ENCODE data around the gene VWA8. TPM values are rescaled to one million over a fixed set of nuclear protein-coding genes. Genes with fewer than 3 reads are reported as not detected.

The VWA8 gene
- total and polyA plus RNA-seq, 2 experiments from 2014 or later = 6.3 to 24.6 TPM

GRCh38 chr13:41970918-41971317, 10.0 kb upstream of the VWA8 start:
- Mint-ChIP-seq H3K27me3 (ENCODE audit: insufficient read depth, low read depth, poor library complexity) (no peaks in the 10 kb centered on the region), H3K9me3 (no peaks in the 10 kb centered on the region), H3K36me3 (ENCODE audit: low read depth) (no peaks in the 10 kb centered on the region), H3K27ac (no peak overlapping the region), H3K4me3 (no peak overlapping the region), H3K4me1 (peaks cover 16% of the 10 kb centered on the region)
- H2AFZ ChIP-seq = peak overlapping the region; percentile 43; the same call in 1 of the 2 replicates
- DNase-seq (ENCODE audit: low spot score) = no peak
- no peak for ATAC-seq
- H3F3A ChIP-seq (replicated peaks; ENCODE audit: low read depth) = no peaks in the 10 kb centered on the region
- no peak for TF ChIP-seq JUNB (IDR thresholded peaks at IDR 0.05; ENCODE audit: unreplicated experiment)
- no peak for TF ChIP-seq EZH2phosphoT487 (IDR thresholded peaks at IDR 0.05; ENCODE audit: unreplicated experiment)
- no peak for TF ChIP-seq CTCF (conservative IDR thresholded peaks at IDR 0.05; ENCODE audit: low read depth in 2 of 2)
- no peak for TF ChIP-seq REST (IDR thresholded peaks at IDR 0.05; ENCODE audit: unreplicated experiment)
- TF ChIP-seq CREB1 (CRISPR knock-in tag; IDR thresholded peaks at IDR 0.05; ENCODE audit: low read depth) = no peak
- TF ChIP-seq ZNF114 (CRISPR knock-in tag; IDR thresholded peaks at IDR 0.05) = no peak
- TF ChIP-seq NANOG (IDR thresholded peaks at IDR 0.05; ENCODE audit: borderline replicate concordance) = no peak
- no peak for TF ChIP-seq EZH2 (IDR thresholded peaks at IDR 0.05; ENCODE audit: low read depth, unreplicated experiment)
- TF ChIP-seq ETS1 (IDR thresholded peaks at IDR 0.05) = no peak
- no peak for TF ChIP-seq POLR2AphosphoS5 (IDR thresholded peaks at IDR 0.05; ENCODE audit: low read depth)
- no peak for TF ChIP-seq STAT1 (IDR thresholded peaks at IDR 0.05; ENCODE audit: unreplicated experiment)
- TF ChIP-seq, protein P1, sequence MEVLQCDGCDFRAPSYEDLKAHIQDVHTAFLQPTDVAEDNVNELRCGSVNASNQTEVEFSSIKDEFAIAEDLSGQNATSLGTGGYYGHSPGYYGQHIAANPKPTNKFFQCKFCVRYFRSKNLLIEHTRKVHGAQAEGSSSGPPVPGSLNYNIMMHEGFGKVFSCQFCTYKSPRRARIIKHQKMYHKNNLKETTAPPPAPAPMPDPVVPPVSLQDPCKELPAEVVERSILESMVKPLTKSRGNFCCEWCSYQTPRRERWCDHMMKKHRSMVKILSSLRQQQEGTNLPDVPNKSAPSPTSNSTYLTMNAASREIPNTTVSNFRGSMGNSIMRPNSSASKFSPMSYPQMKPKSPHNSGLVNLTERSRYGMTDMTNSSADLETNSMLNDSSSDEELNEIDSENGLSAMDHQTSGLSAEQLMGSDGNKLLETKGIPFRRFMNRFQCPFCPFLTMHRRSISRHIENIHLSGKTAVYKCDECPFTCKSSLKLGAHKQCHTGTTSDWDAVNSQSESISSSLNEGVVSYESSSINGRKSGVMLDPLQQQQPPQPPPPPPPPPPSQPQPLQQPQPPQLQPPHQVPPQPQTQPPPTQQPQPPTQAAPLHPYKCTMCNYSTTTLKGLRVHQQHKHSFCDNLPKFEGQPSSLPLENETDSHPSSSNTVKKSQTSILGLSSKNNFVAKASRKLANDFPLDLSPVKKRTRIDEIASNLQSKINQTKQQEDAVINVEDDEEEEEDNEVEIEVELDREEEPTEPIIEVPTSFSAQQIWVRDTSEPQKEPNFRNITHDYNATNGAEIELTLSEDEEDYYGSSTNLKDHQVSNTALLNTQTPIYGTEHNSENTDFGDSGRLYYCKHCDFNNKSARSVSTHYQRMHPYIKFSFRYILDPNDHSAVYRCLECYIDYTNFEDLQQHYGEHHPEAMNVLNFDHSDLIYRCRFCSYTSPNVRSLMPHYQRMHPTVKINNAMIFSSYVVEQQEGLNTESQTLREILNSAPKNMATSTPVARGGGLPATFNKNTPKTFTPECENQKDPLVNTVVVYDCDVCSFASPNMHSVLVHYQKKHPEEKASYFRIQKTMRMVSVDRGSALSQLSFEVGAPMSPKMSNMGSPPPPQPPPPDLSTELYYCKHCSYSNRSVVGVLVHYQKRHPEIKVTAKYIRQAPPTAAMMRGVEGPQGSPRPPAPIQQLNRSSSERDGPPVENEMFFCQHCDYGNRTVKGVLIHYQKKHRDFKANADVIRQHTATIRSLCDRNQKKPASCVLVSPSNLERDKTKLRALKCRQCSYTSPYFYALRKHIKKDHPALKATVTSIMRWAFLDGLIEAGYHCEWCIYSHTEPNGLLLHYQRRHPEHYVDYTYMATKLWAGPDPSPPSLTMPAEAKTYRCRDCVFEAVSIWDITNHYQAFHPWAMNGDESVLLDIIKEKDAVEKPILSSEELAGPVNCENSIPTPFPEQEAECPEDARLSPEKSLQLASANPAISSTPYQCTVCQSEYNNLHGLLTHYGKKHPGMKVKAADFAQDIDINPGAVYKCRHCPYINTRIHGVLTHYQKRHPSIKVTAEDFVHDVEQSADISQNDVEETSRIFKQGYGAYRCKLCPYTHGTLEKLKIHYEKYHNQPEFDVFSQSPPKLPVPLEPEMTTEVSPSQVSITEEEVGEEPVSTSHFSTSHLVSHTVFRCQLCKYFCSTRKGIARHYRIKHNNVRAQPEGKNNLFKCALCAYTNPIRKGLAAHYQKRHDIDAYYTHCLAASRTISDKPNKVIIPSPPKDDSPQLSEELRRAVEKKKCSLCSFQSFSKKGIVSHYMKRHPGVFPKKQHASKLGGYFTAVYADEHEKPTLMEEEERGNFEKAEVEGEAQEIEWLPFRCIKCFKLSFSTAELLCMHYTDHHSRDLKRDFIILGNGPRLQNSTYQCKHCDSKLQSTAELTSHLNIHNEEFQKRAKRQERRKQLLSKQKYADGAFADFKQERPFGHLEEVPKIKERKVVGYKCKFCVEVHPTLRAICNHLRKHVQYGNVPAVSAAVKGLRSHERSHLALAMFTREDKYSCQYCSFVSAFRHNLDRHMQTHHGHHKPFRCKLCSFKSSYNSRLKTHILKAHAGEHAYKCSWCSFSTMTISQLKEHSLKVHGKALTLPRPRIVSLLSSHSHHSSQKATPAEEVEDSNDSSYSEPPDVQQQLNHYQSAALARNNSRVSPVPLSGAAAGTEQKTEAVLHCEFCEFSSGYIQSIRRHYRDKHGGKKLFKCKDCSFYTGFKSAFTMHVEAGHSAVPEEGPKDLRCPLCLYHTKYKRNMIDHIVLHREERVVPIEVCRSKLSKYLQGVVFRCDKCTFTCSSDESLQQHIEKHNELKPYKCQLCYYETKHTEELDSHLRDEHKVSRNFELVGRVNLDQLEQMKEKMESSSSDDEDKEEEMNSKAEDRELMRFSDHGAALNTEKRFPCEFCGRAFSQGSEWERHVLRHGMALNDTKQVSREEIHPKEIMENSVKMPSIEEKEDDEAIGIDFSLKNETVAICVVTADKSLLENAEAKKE (CRISPR knock-in tag; IDR thresholded peaks at IDR 0.05) = no peak
- no peak for TF ChIP-seq ZNF331 (CRISPR knock-in tag; IDR thresholded peaks at IDR 0.05; ENCODE audit: low read depth)
- no peaks in the 10 kb centered on the region for H4K20me1 ChIP-seq (replicated peaks; ENCODE audit: insufficient read depth)
- H3K27me3 ChIP-seq (ENCODE audit: insufficient read depth) = no peaks in the 10 kb centered on the region
- H3K9me2 ChIP-seq (ENCODE audit: insufficient read depth) = no peaks in the 10 kb centered on the region
- no peaks in the 10 kb centered on the region for H3K79me2 ChIP-seq (replicated peaks; ENCODE audit: insufficient read depth)
- H3K27ac ChIP-seq (ENCODE audit: low read depth) = no peak overlapping the region
- H3K4me1 ChIP-seq (ENCODE audit: insufficient read depth) = peaks cover 13% of the 10 kb centered on the region
- no peak overlapping the region for H3K4me2 ChIP-seq
- H3K4me3 ChIP-seq = no peak overlapping the region
- no peaks in the 10 kb centered on the region for H3K36me3 ChIP-seq (ENCODE audit: insufficient read depth)

All from GM23338 (cell line).